Non-pigmented ciliary epithelial cell (primary cell): ENCODE results near the gene SPACDR.
"Not testable (repeated sequence)": the region's sequence is repeated elsewhere in the genome, so short reads cannot be mapped to it uniquely, and the experiment has no call there.

ENCODE experiments used
- DNase-seq: peaks from one replicate; pipeline ENCODE4 v3.0.0-alpha.2; 2010; ENCODE audit warnings: low read depth

SPACDR gene, protein sequence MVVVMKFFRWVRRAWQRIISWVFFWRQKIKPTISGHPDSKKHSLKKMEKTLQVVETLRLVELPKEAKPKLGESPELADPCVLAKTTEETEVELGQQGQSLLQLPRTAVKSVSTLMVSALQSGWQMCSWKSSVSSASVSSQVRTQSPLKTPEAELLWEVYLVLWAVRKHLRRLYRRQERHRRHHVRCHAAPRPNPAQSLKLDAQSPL

DNA sequence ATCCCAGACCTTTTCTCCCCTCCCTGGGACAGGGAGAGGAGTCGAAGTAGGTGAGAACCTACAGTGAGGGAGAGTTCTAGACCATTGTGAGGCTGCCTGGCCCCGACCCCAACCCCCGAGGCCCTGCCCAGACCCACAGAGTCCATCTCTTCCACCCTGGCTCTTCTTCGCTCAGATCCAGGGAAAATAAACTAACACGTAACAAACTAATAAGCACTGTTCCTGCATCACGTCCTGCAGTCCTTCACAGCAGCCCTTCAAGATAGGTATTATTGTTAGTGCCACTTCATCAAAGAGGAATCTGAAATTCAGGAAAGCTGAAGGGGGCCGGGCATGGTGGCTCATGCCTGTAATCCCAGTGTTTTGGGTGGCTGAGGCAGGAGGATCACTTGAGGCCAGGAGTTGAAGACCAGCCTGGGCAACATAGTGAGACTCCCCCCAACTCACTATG is at the start of gene SPACDR:
Gene SPACDR (minus strand): TSS at position 51 of the 451 bp plus-strand sequence. CDS start 235 bp downstream, outside the sequence.
- DNase-seq, result no peak

DNA sequence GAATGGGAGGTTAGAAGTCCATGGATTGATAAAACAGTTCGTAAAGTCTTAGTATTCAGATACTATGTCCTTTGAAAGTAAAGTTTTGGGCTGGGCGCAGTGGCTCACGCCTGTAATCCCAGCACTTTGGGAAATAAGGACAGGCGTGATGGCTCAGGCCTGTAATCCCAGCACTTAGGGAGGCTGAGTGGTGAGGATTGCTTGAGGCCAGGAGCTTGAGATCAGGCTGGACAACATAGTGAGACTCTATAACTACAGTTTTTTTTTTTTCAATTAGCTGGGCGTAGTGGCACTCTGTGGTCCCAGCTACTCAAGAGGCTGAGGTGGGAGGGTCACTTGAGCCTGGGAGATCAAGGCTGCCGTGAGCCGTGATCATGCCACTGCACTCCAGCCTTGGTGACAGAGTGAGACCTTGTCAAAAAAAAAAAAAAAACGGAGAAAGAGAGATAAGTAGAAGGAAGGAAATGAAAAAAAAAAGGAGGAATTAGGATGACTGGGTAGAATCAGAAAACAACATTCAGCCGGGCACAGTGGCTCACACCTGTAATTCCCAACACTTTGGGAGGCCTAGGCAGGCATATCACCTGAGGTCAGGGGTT is 49.3 kb upstream of the SPACDR start:
- DNase-seq, result no peak

GRCh38 chr7:100510437-100511239 is 46.6 kb upstream of the SPACDR start:
- DNase-seq, result no peak

DNA sequence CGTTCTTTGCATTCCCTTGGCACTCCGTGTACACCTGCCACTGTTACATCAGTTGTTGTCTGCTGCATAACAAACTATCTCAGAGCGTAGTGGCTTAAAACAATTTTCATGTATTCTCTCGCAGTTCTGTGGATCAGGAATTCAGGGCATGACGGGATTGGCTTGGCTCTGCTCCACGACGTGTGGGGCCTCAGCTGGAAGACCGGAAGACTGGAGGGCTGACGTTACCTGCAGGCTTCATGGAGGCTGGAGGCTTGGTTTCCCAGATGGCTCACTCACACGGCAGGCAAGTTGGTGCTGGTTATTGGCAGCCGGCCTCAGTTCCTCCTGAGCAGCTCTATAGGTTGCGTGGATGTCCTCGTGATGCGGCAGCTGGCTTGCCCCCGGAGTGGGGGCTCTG is 45.2 kb upstream of the SPACDR start:
- DNase-seq, result peak; percentile 49

DNA sequence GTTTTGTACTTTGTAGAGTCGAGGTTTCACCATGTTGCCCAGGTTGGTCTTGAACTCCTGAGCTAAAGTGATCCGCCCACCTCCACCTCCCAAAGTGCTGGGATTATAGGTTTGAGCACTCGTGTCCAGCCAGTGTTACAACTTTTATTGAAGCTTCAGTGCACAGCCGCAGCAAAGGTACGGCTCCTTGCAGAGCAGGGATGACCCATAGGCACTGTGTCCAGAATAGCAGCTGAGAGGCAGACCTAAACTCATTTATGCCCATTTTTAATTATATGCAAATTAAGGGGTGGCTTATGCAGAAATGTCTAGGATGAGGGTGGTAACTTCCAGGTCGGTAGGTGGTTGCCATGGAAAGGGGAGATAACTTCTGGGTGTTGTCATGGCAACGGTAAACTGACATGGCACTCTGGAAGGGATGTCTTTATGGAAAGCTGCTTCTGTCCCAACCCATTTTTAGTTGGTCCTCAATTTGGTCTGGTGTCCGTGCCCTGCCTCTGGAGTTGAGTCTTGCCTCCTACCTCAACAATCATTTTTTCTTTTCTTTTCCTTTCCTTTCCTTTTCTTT is 42.4 kb upstream of the SPACDR start:
- no peak for DNase-seq

DNA sequence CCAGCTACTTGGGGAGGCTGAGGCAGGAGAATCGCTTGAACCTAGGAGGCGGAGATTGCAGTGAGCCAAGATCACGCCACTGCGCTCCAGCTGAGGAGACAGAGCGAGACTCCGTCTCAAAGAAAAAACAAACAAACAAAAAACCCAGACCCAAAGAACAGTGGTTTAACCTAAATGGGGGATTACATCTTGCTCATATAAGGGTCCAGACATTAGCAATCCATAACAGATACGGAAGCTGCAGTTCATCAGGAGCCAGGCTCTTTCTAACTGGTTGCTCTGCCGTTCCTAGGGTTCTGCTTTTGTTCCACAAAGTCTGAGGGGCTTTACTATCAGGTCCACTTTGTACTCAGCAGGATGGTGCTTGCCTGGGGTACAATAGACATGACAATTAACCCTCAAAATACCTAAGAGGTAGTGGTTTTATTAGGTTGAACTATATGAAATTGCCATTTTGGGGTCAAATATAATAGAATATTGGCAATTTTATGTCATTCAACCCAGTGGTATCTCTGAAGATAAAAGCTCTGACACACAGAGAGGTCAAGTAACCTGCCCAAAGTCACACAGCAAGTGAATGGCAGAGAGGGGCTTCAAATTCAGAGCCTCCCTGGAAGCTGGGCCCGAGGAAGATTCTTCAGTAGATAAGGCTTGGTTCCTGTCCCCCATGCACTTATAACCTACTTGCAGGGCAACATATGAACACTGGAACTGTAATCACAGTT is 41.0 kb upstream of the SPACDR start:
- DNase-seq, result no peak

DNA sequence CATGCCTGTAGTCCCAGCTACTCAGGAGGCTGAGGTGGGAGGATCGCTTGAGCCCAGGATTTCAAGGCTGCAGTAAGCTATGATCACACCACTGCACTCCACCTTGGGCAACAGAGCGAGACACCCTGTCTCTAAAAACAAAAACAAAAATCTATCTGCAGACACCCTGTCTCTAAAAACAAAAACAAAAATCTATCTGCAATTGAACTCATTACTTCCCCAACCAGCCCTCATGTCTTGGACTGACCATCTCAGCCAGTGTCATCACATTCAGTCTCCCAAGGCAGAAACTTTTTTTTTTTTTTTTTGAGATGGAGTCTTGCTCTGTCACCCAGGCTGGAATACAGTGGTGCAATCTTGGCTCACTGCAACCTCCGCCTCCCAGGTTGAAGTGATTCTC is 40.0 kb upstream of the SPACDR start:
- DNase-seq, result not testable (repeated sequence)

GRCh38 chr7:100500743-100501142 is 36.7 kb upstream of the SPACDR start:
- DNase-seq, result not testable (repeated sequence)

DNA sequence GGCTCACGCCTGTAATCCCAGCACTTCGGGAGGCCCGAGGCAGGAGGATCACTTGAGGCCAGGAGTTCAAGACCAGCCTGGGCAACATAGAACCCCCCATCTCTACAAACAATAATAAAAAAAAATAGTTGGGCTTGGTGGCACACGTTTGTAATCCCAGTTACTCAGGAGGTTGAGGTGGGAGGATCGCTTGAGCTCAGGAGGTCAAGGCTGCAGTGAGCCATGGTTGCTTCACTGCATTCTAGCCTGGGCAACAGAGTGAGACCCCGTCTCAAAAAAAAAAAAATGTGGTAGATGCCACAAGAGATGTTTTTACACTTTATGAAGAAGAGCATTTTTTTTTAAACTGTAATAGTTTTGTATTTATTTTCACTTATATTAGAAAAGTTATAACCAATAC is 32.4 kb upstream of the SPACDR start:
- no peak for DNase-seq

- DNase-seq, result no peak
These were observed 29.6 kb upstream of the SPACDR start for GRCh38 chr7:100493476-100494264.

GRCh38 chr7:100492738-100493475 is 28.8 kb upstream of the SPACDR start:
- DNase-seq, result no peak

GRCh38 chr7:100491192-100491578 is 27.1 kb upstream of the SPACDR start:
- no peak for DNase-seq

GRCh38 chr7:100490483-100491191 is 26.6 kb upstream of the SPACDR start:
- DNase-seq, result no peak

- peak; percentile 81 for DNase-seq
These were observed 25.8 kb upstream of the SPACDR start for GRCh38 chr7:100489824-100490223.

GRCh38 chr7:100489121-100489520 is 25.1 kb upstream of the SPACDR start:
- DNase-seq, result no peak

DNA sequence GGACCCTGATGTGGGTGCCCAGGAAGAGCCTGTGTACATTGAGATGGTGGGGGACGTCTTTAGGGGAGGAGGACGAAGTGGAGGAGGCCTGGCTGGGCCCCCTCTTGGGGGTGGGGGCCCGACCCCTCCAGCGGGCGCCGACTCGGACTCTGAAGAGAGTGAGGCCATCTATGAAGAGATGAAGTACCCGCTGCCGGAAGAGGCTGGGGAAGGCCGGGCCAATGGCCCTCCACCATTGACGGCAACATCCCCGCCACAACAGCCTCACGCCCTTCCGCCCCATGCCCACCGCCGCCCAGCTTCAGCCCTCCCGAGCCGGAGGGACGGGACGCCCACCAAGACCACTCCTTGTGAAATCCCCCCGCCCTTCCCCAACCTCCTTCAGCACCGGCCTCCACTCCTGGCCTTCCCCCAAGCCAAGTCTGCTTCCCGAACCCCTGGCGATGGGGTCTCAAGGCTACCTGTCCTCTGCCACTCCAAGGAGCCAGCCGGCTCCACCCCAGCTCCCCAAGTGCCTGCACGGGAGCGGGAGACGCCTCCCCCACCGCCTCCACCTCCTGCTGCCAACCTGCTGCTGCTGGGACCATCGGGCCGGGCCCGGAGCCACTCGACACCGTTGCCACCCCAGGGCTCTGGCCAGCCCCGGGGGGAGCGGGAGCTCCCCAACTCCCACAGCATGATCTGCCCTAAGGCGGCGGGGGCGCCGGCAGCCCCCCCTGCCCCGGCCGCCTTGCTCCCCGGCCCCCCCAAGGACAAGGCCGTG is 24.5 kb upstream of the SPACDR start:
- DNase-seq, result no peak

GRCh38 chr7:100486753-100487446 is 22.8 kb upstream of the SPACDR start:
- no peak for DNase-seq

- no peak for DNase-seq
These were observed 22.1 kb upstream of the SPACDR start for GRCh38 chr7:100486111-100486636.
